ENCODE measurements around the gene TBC1D5. TPM values are rescaled to one million over a fixed set of nuclear protein-coding genes. Genes with fewer than 3 reads are reported as not detected.

Gene TBC1D5
- total RNA-seq, 1 donor from 2014 or later, result 75.8 TPM

DNA sequence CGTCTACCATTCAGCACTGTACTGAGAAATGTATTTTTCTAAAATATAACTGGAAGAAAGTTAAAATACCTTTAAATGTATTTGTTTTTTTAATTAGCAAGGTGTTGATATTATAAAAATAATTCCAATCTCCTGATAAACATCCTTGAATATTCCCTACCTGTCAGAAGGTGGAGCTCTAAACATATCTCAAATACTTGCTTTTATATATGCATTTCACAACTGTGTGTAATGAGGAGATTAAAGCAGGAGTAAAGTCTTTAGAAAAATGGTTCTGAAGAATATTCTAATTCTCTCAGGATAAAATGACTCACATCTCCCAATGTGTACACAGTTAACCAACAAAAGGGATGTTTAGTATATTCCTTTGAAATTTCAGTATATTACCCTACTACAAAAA is 434.9 kb downstream of the TBC1D5 start:
- peak in 1 of 2 donors; percentile 11 for DNase-seq (ENCODE audit: low read depth in 2 of 2)

DNA sequence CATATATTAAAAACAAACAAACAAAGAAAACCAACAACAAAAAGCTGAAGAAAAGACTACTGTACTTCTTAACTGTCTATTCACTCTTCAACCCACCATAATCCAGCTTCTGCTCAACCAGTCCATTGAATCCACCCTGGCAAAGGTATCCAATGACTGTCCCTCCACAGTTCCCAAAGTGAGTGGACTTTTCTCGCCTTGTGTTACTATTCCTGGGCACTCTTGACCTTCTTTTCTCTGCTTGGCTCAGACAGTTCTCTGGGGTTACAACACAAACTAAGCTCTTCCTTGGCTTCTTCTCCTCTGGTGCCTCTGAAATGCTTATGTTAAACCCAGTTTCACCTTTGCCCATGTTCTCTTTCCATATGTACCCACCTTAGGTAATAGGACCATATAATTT is 437.5 kb downstream of the TBC1D5 start:
- DNase-seq (ENCODE audit: low read depth in 2 of 2), result no peak

DNA sequence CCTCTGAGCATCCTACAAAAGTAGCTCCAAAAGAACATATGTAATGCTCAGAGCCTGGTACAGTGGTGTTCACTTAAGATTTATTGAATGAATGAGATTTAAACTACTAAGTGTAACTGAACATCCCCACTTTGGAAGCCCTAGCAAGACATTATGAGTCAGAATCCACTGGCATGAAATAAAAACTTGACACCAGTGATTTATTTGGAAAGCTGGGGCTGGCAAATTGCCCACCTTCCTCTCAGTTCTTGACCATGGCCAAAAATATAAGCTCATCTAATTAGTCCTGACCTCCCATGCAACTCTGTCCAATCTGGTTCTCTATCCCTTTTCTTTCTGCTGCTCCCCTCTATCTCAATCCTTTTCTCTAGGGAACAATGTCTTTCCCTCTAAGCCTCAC is 439.7 kb downstream of the TBC1D5 start:
- DNase-seq (ENCODE audit: low read depth in 2 of 2), result peak; percentile 12 to 69

DNA sequence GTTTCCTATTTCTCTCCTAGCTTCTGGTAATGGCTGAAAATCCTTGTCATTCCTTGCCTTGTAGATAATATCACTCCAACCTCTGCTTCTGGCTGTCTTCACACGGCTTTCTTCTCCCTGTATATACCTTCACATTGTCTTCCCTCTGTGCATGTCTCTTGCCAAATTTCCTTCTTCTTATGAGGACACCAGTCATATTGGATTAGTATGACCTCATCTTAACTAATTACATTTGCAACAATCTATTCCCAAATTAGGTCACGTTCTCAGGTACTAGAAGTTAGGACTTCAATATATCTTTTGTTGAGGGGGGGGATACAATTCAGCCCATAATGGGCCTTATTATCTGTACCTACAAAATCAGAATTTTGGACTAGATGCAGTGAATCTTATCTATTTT is 440.3 kb downstream of the TBC1D5 start:
- DNase-seq (ENCODE audit: low read depth in 2 of 2), result no peak

DNA sequence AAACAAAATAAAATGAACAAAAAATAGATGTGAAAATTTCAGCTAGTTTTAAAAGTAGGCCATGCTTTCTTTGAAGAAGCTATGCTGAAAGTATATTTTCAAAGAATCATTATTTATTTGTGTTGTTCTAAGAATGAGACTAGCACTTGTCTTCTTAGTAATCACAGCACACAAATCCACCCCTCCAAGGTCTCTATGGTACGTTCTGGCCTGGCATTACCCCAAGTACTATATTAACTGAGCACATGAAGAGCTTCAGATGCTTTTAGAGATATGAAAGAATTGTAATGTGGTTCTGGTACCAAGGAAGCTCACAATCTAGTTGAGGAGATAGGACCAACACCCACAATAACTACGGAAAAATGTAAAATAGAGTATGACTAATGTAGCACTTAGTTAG is 441.2 kb downstream of the TBC1D5 start:
- DNase-seq (ENCODE audit: low read depth in 2 of 2), result no peak

DNA sequence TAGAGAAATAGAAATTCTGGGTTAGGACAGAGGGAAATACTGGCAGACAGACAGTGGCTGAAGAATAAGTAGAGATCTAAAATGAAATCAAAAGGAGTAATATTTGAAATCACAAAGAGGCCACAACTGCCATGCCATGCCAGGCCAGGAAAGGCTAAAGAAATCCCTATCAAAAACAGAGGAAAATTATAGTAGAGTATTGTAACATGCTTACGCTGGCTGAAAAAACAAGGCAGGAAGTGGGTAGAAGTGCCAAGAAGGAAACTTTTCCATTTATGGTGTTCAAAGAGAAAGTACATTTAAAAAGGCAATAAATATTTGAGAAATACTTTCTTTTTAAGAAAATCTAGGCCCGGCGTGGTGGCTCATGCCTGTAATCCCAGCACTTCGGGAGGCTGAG is 442.0 kb downstream of the TBC1D5 start:
- peak; percentile 13 to 56 for DNase-seq (ENCODE audit: low read depth in 2 of 2)

DNA sequence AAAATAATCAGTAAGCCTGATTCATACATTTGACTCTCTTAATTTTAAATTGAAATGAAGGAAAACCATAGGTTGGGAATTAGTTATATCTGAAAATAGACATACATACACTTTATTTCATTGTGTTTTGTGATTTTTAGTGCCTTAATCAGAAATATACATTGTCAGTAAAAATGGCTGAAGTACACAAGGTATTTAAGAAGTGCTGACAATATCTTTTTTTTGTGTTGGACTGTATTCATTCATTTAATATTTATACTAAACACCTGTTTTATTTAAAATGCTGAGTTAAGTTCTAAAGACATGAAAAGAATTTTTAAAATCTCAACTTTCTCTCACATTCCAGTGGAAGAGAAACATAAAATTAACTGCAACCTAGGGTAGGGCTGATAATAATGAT is 444.4 kb downstream of the TBC1D5 start:
- no peak for DNase-seq (ENCODE audit: low read depth in 2 of 2)

DNA sequence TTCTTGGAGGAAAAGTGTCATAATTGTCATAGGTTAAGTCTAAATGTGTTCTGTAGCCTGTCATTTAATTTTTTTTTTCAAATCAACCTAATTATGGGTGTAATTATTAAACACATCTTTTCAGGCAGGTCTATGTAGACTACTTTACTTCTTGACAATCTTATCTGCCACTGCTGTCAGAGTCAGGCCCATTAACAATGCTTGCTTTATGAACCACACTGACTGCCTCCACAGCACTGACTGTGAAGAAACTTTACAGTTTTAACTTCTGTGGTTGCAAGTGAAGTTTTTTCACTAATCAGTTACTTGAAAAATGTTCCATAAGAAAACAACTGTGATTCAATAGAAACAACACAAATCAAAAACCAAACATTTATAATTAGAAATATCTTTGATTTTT is 449.9 kb downstream of the TBC1D5 start:
- DNase-seq (ENCODE audit: low read depth in 2 of 2), result no peak

DNA sequence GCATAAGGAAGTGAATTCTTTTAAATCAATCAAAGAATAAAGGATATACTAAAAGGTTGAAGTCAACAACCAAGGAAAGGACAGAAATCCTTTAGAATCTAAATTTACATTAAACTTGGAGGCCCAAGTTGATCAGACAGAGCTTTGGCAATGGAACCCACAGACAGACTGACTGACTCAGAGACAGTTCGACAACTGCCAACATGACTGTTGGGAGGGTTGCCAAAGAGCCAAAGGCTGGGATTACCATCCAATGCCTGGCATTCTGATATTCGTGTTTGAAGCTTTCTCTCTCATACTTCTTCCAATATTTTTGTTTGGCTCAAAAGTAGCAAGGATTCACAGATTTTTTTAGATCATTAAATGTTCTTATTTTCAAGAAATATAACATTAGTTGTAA is 451.5 kb downstream of the TBC1D5 start:
- no peak for DNase-seq (ENCODE audit: low read depth in 2 of 2)

DNA sequence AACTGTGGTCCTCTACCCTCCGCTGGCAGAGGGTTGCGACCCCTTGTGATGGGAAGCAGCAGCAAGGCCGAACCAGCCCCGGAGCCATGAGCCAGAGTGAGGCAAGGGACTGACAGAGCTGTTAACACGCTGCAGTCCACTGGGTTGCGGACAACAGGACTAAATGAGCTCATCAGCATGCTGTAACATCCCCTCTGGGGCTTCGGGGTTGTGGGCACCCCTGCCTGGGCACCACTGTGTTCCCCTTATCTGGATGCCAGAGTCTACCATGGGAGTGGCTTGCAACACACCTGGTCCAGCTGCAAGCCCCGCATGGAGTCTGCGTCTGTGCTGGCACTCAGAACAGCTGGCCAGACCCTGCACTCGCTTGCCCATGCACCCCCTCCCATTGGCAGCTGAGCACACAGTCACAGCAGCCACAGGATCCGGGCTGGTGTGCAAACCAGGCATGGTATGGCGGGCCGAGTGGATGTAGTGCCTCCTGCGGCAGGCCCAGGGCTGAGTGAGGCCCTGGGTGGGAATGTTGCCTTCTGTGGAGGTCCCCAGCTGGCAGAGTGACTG is 453.5 kb downstream of the TBC1D5 start:
- DNase-seq (ENCODE audit: low read depth in 2 of 2), result no peak

DNA sequence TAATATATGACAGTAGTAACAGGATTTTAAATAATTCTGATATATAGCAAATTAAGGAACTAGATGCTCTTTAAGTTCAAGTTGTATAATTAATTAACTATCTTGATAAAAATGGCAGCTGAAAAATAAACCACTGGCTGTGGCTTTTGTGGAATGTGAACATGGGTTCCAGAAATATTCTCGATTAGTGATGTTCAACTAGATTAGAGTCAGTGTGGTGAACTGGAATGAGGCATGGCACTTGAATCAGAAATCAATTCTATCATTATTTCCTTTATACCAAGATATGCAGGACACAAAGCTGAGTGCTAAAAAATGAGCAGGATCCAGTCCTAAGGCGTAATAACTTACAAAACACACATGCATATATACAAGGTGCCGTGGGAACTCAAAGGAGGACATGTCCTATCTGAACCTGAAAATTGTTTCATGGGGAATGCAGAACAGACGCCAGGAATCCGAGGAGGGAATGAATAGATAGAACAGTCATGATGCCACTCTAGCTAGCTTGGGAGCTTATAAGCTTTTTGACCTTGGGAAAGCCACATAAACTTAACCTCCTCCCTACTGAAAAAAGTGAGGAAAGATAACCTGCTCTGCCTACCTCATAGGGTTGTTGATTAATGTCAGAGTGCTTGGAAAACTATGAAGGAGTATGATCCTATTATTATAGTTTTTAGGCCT is 455.3 kb downstream of the TBC1D5 start:
- DNase-seq (ENCODE audit: low read depth in 2 of 2), result no peak

DNA sequence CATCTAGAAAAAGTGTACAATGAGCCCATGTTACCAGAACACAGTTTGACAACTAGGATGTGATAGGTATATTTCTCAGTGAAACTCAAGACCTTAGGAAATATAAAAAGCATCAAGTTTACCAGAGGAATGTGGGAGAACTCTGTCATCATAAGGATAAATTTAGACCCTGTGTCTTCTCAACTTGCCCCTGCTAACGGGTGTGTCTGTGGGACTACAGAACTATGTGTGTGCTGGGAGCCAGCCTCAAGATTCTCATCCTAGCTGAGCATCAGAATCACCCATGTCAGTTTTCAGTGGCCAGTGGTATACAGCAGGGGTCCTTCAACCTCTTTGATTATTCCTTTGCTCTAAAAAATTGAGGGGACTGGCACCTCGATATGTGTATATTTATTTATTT is 464.4 kb downstream of the TBC1D5 start:
- DNase-seq (ENCODE audit: low read depth in 2 of 2), result no peak

DNA sequence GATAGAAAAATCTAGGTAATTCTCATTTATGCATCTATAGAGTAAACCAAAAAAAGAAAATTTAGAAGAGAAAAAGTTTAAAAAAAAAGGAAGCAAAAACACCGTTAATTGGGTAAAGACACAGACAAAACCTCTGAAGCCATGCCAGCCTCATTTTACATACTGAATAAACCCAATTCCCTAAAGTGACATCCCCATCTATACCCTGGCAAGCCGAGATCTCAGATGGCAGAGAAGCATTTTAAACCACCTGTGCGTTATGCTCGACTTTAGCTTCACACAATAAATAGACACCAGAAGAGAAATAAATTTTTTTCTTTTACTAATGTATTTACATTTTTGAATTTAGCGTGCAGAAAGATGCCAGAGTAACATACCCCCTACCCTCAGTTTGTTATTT is 475.6 kb downstream of the TBC1D5 start:
- DNase-seq (ENCODE audit: low read depth in 2 of 2), result no peak

DNA sequence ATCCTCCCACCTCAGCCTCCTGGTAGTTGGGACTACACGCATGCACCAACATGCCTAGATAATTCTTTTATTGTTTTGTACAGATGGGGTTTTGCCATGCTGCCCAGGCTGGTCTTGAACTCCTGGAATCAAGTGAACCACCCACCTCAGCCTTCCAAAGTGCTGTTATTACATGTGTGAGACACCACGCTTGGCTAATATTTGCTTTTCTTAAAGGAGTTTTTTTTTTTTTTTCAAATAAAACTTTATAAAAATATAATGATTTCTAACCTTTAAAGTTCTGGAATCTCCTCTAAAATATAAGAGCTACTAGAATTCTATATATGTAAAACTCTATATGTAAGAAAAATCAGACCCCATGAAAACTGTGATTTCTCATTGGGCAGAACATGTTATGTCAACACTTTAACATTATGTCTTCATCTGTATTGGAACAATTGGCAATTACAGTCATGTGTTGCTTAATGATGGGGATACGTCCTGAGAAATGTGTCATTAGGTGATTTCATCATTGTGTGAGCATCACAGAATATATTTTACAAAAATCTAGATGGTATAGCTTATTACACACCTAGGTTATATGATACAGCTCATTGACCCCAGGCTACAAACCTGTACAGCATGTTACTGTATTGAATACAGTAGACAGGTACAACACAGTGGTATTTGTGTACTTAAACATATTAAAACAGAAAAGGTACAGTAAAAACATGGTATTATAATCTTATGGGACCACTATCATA is 480.6 kb downstream of the TBC1D5 start:
- no peak for DNase-seq (ENCODE audit: low read depth in 2 of 2)

DNA sequence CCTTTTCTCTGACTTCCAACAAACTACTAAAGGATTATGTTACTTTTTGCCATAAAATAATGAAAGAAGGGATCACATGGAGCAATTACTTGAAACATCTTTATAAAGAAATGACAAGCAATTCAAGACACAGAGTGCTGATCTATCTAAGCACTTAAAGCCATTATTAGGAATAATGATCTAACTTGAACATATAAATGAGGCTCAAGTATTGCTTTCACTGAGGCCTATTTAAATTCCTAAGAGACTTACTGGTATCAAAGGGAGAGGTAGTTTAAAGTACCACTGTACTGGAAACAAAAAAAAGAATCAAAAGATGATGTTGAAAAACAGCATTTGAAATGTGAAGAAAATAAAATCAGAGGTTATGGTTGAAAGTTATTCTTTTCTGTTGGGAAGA is 482.2 kb downstream of the TBC1D5 start:
- DNase-seq (ENCODE audit: low read depth in 2 of 2), result no peak

DNA sequence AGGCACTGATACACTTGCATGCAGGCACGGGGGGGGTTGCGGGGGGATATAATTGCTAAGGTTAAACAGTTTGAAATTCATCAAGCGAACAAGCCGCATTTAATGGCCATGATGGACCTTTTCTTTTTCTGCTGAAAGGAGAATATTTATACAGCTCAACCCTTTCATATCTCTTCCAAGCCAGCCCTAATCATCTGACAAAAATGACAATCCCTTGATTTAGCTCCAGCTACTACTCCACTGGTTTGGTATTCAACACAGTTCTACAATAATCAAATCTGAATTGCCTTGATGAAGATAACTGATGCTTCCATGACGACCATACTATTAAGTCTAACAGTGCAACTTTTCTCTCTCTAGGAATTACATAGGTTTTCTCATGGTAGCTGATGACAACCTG is 482.7 kb downstream of the TBC1D5 start:
- DNase-seq (ENCODE audit: low read depth in 2 of 2), result no peak

DNA sequence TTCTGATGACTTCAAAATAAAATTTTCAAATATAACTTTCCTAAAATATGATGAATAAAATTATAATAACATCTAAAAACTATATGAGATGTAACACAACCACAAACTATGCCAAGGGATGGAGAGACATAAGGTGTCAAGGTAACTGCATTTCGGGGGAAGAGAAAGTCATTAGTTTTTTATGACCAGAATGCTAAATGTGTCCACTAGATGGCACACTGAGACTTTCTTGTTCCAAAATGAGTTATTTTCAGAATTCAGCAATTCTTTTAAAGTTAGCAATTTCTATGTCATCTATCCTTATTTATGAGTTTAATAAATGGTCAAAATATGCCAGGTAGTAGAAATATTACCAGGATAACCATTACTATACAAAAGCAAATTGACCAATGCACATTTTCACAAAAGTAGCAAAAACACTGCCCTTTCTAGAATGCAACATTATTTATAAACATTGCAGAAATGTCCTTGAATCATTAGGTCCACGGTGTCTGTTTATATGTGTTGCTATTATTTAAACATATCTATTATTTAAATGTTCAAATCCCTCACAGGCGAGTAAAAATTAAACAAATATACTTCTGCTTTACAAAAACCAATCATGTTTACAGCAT is 483.5 kb downstream of the TBC1D5 start:
- peak; percentile 45 to 66 for DNase-seq (ENCODE audit: low read depth in 2 of 2)

DNA sequence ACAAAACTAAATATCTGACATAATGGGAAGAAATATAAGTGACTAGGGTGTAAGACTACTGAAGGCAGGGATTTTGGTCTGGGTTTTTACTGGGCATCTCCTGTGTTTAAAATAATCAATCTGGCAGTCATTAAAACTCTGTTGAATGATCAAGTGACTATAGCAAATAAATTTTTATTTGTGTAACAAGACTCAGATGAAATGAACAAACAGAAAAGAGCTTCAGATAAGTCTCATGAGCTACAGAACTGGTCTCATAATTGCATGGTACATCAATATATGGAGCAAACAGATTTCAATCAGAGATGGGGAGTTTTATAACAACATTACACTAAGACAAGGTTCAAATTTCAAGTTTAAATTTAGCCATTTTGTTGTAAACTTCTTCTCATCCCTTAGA is 485.2 kb downstream of the TBC1D5 start:
- no peak for DNase-seq (ENCODE audit: low read depth in 2 of 2)

DNA sequence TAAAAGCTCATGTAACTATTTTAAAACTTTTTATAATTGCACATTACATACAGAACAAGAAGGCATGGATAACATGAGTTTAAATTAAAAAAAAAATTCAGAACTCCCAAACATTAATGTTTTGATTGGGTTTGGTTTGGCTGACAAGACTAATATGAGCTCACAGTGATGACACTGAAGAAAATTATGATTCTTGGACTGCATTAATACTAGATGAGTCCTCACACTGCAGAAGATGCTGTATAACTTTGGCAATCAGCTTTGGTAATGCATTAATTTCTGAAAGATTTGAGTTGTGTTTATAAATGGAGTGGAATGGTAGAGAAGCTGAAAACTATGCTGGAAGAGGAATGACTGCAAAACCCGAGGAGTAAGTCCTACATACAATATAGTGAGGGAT is 498.8 kb downstream of the TBC1D5 start:
- no peak for DNase-seq (ENCODE audit: low read depth in 2 of 2)

DNA sequence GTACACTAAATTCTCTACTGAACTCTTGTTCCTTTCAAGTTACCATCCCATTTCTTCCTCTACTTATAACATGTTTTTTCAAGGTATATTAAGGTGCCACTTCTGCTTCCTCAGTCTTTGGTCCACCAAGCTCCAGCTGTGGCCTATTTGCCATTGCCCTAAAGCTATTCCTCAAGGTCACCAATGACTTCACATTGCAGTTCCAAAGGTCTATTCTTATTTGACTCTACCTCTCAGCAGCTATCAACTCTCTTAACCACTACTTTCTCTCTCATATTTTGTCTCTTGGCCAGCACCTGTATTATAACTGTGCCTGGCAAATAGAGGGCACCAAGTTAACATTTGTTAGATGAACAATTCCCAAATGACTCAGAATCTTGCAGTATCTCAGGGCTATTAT is 503.0 kb downstream of the TBC1D5 start:
- no peak for DNase-seq (ENCODE audit: low read depth in 2 of 2)

DNA sequence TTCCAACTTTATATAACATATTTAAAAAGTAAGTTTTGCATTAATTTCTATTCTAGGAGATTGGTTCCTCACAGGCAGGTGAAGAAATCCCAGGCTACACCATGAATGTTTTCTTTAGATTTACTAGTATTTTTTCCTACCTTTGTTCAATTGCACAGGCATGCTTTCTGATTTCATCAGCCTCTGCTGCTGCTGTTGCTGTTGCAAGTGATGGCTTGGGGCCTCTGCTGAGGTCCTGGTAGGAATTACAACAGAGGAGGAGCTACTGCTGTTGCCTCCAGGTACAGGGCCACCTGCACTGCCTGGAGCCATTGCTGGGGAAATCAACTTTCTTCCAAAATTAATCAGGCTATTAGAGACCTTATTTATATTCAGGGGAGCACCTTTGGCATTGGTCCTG is 504.4 kb downstream of the TBC1D5 start:
- DNase-seq (ENCODE audit: low read depth in 2 of 2), result no peak

DNA sequence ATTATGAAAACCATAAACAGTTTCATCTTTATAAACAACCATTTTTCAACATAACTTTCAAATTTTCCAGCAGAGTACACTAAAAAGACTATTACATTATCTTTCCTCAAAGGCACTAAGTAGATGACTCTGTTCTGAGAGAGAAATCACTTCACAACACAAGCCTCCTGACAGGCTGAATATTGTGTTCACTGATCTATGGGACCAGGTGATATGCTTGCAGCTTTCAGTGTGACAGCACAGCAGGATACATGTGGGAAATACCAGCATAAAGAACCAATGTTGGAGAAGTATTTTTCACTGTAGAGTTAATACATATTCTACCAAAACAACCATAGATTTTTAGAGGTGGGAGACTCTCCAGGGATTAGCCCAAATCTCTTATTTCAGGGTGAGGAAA is 507.1 kb downstream of the TBC1D5 start:
- DNase-seq (ENCODE audit: low read depth in 2 of 2), result no peak

DNA sequence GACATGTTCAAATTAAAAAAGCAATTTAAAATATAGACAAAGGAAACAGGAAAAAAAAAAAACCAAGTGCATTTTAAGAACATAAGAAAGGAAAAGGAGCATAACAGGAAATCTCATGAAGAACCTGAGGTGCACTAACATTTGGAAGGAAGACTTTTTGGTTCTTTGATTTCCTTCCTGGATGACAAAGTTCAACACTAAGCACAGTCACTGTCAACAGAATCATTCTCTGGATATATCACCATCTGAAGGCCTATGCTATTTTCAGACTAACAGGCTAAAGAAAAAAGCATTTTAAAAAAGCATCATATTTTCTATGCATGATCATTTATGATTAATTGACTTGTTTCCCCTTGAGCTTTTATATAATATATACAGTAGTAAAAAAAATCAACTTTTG is 508.0 kb downstream of the TBC1D5 start:
- DNase-seq (ENCODE audit: low read depth in 2 of 2), result peak in 1 of 2 donors; percentile 25
